ENCODE data around the gene GMPR2. TPM values are rescaled to one million over a fixed set of nuclear protein-coding genes. Genes with fewer than 3 reads are reported as not detected.

GMPR2 gene
- total RNA-seq, 1 experiment from 2014 or later: 56.9 TPM

DNA sequence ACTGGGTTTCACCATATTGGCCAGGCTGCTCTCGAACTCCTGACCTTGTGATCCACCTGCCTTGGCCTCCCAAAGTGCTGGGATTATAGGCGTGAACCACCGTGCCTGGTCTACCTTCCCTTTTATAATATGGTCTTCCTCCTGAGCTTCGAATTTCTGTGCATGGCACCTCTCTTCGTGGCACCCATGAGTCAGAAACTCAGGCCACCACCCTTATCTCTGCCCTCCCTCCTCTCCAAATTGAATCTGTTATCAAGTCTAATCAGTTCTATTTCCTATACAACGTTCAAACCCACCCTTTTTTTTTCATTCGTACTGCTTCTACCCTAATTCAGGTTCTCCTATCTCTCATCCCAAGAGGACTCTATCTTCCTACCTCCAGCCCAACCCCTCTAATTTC, 14.7 kb downstream of the GMPR2 start:
- Histone ChIP-seq H3K4me1 (ENCODE audit: insufficient read depth, low read length) (peaks cover 19% of the 10 kb centered on the region), H3K9ac (ENCODE audit: low read length) (no peak overlapping the region), H3K9me3 (ENCODE audit: low read length) (no peaks in the 10 kb centered on the region), H3K9me2 (replicated peaks; ENCODE audit: low read length) (no peaks in the 10 kb centered on the region), H3F3A (ENCODE audit: low read length, unreplicated experiment) (no peaks in the 10 kb centered on the region), H2AFZ (ENCODE audit: low read length) (no peak overlapping the region), H3K27me3 (ENCODE audit: low read length) (no peaks in the 10 kb centered on the region), H4K20me1 (ENCODE audit: low read length) (no peaks in the 10 kb centered on the region), H3K79me2 (ENCODE audit: low read length) (no peaks in the 10 kb centered on the region), H3K27ac (ENCODE audit: low read length) (no peak overlapping the region), H3K4me3 (ENCODE audit: low read length) (no peak overlapping the region), H3K4me2 (ENCODE audit: low read length) (no peak overlapping the region), H3K36me3 (ENCODE audit: low read depth, low read length) (no peaks in the 10 kb centered on the region; the same call in 1 of the 2 replicates)
- ATAC-seq: no peak
- BruUV-seq (replicated peaks): no TSS peak
- CTCF ChIA-PET: no interaction called here
- no peak for DNase-seq
- TF ChIP-seq EZH2phosphoT487 (IDR thresholded peaks at IDR 0.05; ENCODE audit: borderline replicate concordance, low read length): no peak
- no peak for TF ChIP-seq EZH2 (IDR thresholded peaks at IDR 0.05; ENCODE audit: low read length, unreplicated experiment)
- no peak for TF ChIP-seq CTCF (conservative IDR thresholded peaks at IDR 0.05; ENCODE audit: low read depth, low read length)
- POLR2A ChIA-PET (ENCODE audit: unreplicated experiment): no interaction called here
- intact Hi-C loops (cut with micrococcal nuclease): no loop called here

DNA sequence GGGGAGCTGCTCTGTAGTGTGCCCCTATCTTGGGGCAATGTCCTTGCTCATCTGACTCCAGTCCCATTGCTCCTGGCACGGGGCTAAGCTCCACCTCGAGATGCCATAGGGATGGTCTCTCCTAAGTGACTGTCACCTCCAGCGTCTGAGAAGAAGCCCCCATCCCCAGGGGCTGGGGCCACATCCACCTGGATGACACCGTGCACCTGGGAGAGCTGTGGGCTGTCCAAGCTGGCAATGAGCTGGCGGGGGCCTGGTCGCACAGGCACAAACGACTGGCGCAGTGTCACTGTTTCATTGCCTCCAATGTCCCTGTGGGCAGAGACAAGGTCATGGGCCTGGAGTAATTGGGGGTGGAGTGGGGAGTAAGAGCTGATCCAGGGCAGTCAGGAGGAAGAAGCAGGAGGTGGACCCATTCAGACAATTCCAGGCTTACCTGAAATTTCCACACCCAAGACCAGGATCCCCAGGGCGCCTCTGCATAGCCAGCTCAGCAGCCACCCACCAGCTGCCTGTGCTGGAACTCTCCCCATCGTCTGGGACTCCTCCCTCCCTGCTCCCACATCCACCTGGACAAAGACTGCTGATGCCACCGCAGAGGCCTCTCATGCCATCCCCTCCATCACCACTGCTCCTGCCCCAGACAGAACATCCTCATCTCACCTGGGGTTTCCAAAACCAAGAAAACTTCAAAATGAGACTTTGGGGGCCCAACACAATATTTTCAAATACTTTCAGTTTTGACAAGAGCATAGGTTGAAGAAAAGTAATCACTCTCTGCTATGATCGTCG, 16.7 kb downstream of the GMPR2 start:
- Histone ChIP-seq H3K27me3 (ENCODE audit: low read length) (no peaks in the 10 kb centered on the region), H4K20me1 (ENCODE audit: low read length) (no peaks in the 10 kb centered on the region), H3K9ac (ENCODE audit: low read length) (no peak overlapping the region), H3K4me3 (ENCODE audit: low read length) (no peak overlapping the region), H3K79me2 (ENCODE audit: low read length) (no peaks in the 10 kb centered on the region), H3K4me2 (ENCODE audit: low read length) (no peak overlapping the region), H2AFZ (ENCODE audit: low read length) (no peak overlapping the region), H3K27ac (ENCODE audit: low read length) (no peak overlapping the region), H3K9me3 (ENCODE audit: low read length) (no peaks in the 10 kb centered on the region), H3F3A (ENCODE audit: low read length, unreplicated experiment) (no peaks in the 10 kb centered on the region), H3K36me3 (ENCODE audit: low read depth, low read length) (no peaks in the 10 kb centered on the region; the same call in 1 of the 2 replicates), H3K4me1 (ENCODE audit: insufficient read depth, low read length) (0 out of 2 replicates have a peak, but pooled peaks cover 10% of the 10 kb centered on the region), H3K9me2 (replicated peaks; ENCODE audit: low read length) (no peaks in the 10 kb centered on the region)
- TF ChIP-seq CTCF (conservative IDR thresholded peaks at IDR 0.05; ENCODE audit: low read depth, low read length) (no peak), EZH2 (IDR thresholded peaks at IDR 0.05; ENCODE audit: low read length, unreplicated experiment) (no peak), EZH2phosphoT487 (IDR thresholded peaks at IDR 0.05; ENCODE audit: borderline replicate concordance, low read length) (no peak)
- ATAC-seq (no peak), DNase-seq (no peak)
- ChIA-PET POLR2A (ENCODE audit: unreplicated experiment) (no interaction called here), CTCF (no interaction called here)
- BruUV-seq (replicated peaks): no TSS peak
- intact Hi-C loops (cut with micrococcal nuclease): no loop called here

DNA sequence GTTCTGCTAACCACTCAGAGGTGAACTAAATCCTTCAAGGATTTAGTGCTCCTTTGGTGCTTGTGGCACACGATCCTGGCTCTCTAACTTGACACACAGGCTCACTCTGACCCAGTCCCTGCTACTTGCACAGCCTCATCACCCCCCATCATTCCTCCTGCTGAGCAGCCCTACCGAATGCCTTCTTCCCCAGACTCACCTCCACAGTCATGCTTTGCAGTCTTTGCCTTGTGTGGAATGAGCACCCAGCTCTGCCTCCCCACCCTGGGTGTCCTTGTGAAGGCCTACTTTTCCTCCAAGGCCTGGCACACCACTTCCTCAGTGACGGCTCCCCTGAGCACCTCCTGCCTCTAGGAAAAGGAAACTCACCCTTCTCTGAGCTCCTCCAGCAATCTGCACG, 17.6 kb downstream of the GMPR2 start:
- POLR2A ChIA-PET (ENCODE audit: unreplicated experiment): no interaction called here
- Histone ChIP-seq H3K79me2 (ENCODE audit: low read length) (no peaks in the 10 kb centered on the region), H3F3A (ENCODE audit: low read length, unreplicated experiment) (no peaks in the 10 kb centered on the region), H3K4me1 (ENCODE audit: insufficient read depth, low read length) (0 out of 2 replicates have a peak, but pooled peaks cover 10% of the 10 kb centered on the region), H3K27me3 (ENCODE audit: low read length) (no peaks in the 10 kb centered on the region), H3K9ac (ENCODE audit: low read length) (no peak overlapping the region), H3K4me2 (ENCODE audit: low read length) (no peak overlapping the region), H4K20me1 (ENCODE audit: low read length) (no peaks in the 10 kb centered on the region), H3K9me2 (replicated peaks; ENCODE audit: low read length) (no peaks in the 10 kb centered on the region), H2AFZ (ENCODE audit: low read length) (no peak overlapping the region), H3K27ac (ENCODE audit: low read length) (no peak overlapping the region), H3K9me3 (ENCODE audit: low read length) (no peaks in the 10 kb centered on the region), H3K4me3 (ENCODE audit: low read length) (no peak overlapping the region), H3K36me3 (ENCODE audit: low read depth, low read length) (no peaks in the 10 kb centered on the region; the same call in 1 of the 2 replicates)
- no TSS peak for BruUV-seq (replicated peaks)
- intact Hi-C loops (cut with micrococcal nuclease): no loop called here
- DNase-seq (no peak), ATAC-seq (no peak)
- CTCF ChIA-PET: no interaction called here
- no peak for TF ChIP-seq EZH2phosphoT487 (IDR thresholded peaks at IDR 0.05; ENCODE audit: borderline replicate concordance, low read length)
- TF ChIP-seq EZH2 (IDR thresholded peaks at IDR 0.05; ENCODE audit: low read length, unreplicated experiment): no peak
- TF ChIP-seq CTCF (conservative IDR thresholded peaks at IDR 0.05; ENCODE audit: low read depth, low read length): no peak
